ENCODE measurements around the gene IL13.

GRCh38 chr5:132639706-132640130, 18.3 kb upstream of the IL13 start:
- TF ChIP-seq, protein P1, sequence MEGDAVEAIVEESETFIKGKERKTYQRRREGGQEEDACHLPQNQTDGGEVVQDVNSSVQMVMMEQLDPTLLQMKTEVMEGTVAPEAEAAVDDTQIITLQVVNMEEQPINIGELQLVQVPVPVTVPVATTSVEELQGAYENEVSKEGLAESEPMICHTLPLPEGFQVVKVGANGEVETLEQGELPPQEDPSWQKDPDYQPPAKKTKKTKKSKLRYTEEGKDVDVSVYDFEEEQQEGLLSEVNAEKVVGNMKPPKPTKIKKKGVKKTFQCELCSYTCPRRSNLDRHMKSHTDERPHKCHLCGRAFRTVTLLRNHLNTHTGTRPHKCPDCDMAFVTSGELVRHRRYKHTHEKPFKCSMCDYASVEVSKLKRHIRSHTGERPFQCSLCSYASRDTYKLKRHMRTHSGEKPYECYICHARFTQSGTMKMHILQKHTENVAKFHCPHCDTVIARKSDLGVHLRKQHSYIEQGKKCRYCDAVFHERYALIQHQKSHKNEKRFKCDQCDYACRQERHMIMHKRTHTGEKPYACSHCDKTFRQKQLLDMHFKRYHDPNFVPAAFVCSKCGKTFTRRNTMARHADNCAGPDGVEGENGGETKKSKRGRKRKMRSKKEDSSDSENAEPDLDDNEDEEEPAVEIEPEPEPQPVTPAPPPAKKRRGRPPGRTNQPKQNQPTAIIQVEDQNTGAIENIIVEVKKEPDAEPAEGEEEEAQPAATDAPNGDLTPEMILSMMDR (IDR thresholded peaks at IDR 0.05) = no peak
- no peak for TF ChIP-seq EP300 (IDR thresholded peaks at IDR 0.05)
- TF ChIP-seq POLR2A (IDR thresholded peaks at IDR 0.05) = no peak

Data from sigmoid colon (tissue), 4 donors.